Measurements from ENCODE around the gene PRDM11. TPM values are rescaled to one million over a fixed set of nuclear protein-coding genes. Genes with fewer than 3 reads are reported as not detected.

Gene PRDM11
- total RNA-seq, 1 donor from 2014 or later, result 15.2 TPM

DNA sequence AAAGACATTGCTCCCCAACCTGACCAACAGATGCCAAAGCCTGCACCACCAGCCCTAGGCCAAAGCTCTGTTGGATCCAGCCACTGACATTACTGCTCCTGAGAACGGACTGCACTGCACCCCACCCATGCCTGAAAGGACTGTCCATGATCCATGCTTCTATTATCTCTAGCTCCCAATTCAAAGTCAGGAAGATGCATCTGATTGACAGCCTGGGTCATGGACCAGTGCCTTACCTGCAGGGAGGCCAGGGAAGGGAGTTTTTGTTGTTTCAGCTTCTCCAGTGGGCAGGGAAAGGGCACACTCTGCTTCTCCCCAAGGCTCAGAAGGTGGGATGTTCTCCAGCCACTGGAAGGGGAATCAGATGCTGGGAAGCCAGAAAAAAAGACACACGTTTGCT lies 4.8 kb upstream of the PRDM11 start:
- H3K27me3 ChIP-seq, result no peaks in the 10 kb centered on the region
- H3K4me3 ChIP-seq, result no peak overlapping the region
- H3K4me1 ChIP-seq, result peaks cover 13% of the 10 kb centered on the region
- intact Hi-C loops (cut with DNase I), result no loop called here
- no peaks in the 10 kb centered on the region for H3K36me3 ChIP-seq
- no peak for TF ChIP-seq POLR2AphosphoS5 (IDR thresholded peaks at IDR 0.05; ENCODE audit: insufficient read depth in 1 of 2, low read depth in 1 of 2)
- no peak for TF ChIP-seq POLR2A (IDR thresholded peaks at IDR 0.05)
- TF ChIP-seq, protein P1, sequence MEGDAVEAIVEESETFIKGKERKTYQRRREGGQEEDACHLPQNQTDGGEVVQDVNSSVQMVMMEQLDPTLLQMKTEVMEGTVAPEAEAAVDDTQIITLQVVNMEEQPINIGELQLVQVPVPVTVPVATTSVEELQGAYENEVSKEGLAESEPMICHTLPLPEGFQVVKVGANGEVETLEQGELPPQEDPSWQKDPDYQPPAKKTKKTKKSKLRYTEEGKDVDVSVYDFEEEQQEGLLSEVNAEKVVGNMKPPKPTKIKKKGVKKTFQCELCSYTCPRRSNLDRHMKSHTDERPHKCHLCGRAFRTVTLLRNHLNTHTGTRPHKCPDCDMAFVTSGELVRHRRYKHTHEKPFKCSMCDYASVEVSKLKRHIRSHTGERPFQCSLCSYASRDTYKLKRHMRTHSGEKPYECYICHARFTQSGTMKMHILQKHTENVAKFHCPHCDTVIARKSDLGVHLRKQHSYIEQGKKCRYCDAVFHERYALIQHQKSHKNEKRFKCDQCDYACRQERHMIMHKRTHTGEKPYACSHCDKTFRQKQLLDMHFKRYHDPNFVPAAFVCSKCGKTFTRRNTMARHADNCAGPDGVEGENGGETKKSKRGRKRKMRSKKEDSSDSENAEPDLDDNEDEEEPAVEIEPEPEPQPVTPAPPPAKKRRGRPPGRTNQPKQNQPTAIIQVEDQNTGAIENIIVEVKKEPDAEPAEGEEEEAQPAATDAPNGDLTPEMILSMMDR (IDR thresholded peaks at IDR 0.05), result no peak
- no peak overlapping the region for H3K27ac ChIP-seq
- DNase-seq (ENCODE audit: extremely low spot score in 2 of 2), result no peak
- H3K9me3 ChIP-seq, result no peaks in the 10 kb centered on the region

DNA sequence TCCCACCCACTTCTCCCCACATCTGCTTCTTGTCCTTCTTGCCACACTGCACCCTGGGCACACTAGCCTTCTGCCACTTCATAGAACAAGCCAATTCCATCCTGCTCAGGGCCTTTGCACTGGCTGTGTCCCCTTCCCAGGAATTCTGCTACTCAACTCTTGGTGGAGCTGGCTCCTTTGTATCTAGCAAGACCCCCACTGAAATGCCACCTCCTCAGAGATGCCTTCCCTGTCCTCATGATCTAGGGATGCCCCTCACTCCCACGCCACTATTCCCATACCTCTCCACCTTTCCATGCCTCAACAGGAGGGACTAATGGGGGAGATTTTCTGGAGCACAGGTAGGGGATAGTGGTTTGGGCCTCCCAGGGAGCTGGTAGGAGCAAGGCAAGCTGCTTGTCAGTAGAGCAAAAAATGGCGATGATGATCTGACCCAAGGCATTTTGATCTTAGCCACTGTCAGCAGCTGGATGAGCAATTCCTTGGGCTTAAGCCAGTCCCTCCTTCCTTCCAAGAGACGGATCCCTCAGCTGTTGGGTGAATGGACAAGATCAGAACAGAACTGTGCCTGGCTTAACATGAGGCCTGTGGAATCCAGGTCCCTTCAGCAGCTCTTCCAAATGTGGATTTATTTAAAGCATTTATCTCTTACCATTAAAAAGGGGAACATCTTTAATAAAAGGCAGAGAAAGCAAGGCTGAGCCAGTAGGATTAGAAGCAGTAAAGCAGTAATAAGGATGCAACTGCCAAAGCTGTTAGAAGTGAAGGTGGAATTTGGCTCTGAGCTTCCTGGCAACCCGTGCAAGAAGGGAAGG lies 4.0 kb upstream of the PRDM11 start:
- Histone ChIP-seq H3K36me3 (no peaks in the 10 kb centered on the region), H3K4me3 (no peak overlapping the region), H3K27ac (no peak overlapping the region), H3K27me3 (no peaks in the 10 kb centered on the region), H3K9me3 (no peaks in the 10 kb centered on the region), H3K4me1 (peaks cover 14% of the 10 kb centered on the region)
- peak; percentile 74 to 80 for DNase-seq (ENCODE audit: extremely low spot score in 2 of 2)
- no peak for TF ChIP-seq POLR2A (IDR thresholded peaks at IDR 0.05)
- TF ChIP-seq, protein P1 (IDR thresholded peaks at IDR 0.05), result no peak
- no peak for TF ChIP-seq POLR2AphosphoS5 (IDR thresholded peaks at IDR 0.05; ENCODE audit: insufficient read depth in 1 of 2, low read depth in 1 of 2)
- intact Hi-C loops (cut with DNase I), result no loop called here

DNA sequence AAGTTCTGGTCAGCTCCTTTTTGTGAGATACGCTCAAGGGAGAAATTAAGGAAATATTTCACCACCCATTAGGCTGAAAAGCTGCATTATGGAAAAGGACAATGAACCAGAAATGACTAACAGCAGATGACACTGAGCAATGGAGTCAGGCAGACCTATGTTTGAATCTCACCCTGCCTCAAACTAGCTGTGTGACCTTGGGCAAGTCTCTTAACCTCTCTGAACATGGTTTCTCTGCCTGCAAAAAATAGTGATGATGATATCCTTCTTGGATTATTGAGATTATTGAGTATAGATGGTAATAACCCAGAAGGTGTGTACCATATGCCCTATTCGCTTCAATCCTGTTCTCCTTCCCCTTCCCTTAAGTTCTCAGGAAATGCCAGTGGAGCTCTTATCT lies 2.9 kb upstream of the PRDM11 start:
- Histone ChIP-seq H3K27ac (no peak overlapping the region), H3K4me1 (peaks cover 24% of the 10 kb centered on the region), H3K9me3 (no peaks in the 10 kb centered on the region), H3K4me3 (no peak overlapping the region), H3K36me3 (no peaks in the 10 kb centered on the region), H3K27me3 (no peaks in the 10 kb centered on the region)
- intact Hi-C loops (cut with DNase I), result no loop called here
- no peak for TF ChIP-seq POLR2A (IDR thresholded peaks at IDR 0.05)
- TF ChIP-seq POLR2AphosphoS5 (IDR thresholded peaks at IDR 0.05; ENCODE audit: insufficient read depth in 1 of 2, low read depth in 1 of 2), result no peak
- TF ChIP-seq, protein P1 (IDR thresholded peaks at IDR 0.05), result no peak
- no peak for DNase-seq (ENCODE audit: extremely low spot score in 2 of 2)

DNA sequence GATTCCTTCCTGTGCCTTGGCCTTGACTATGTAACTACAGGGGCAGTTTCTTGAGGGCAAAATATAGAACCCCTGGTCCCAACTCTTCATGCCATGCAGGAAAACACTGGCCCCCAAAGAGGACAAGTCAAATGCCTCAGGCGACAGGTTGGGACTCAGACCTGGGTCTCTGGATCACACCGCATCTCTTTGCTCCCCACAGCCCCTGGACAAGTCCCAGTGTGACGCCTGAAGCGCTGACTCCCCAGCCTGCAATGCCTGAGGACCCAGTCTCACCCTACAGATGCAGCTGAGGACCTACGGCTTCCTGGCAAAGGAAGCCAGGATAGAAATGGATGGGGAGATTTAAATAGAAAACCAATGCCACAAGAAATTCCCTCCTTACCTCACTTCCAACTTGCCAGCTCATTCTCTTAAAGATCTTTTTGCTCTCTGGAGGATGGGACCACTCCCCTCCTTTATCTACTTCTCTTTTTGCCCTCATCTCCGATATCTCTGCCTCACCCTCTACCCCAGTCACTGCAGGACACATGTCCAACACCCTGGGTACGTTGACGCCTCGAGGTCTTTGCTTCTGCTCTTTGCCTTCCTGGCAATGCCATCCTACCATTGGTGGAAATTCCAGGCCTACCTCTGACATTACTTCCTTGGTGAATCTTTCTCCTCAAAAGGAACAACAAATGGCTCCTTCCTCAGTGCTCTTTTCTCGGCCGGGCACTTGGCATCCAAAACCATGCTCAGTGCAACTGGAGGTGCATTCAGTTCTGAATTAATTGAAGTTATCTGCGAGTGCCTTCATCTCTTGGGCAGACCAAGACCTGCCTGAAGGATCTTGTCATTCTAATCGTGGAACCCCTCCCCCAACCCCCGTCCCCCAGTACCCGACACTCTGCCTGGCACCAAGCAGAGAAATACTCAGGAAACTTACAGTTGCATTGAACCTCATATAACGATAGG lies 2.0 kb upstream of the PRDM11 start:
- peak in 1 of 2 donors; percentile 74 for DNase-seq (ENCODE audit: extremely low spot score in 2 of 2)
- no peak for TF ChIP-seq POLR2A (IDR thresholded peaks at IDR 0.05)
- TF ChIP-seq, protein P1 (IDR thresholded peaks at IDR 0.05), result no peak
- TF ChIP-seq POLR2AphosphoS5 (IDR thresholded peaks at IDR 0.05; ENCODE audit: insufficient read depth in 1 of 2, low read depth in 1 of 2), result no peak
- no peak overlapping the region for H3K4me3 ChIP-seq
- no peak overlapping the region for H3K27ac ChIP-seq
- no peaks in the 10 kb centered on the region for H3K27me3 ChIP-seq
- H3K36me3 ChIP-seq, result no peaks in the 10 kb centered on the region
- H3K4me1 ChIP-seq, result peaks cover 28% of the 10 kb centered on the region
- intact Hi-C loops (cut with DNase I), result loop anchor here (5.0 kb wide), 1 partner anchor 63 kb away; no protein-coding TSS in a partner anchor
- H3K9me3 ChIP-seq, result no peaks in the 10 kb centered on the region

Data from vagina (tissue), 2 donors.